GM12873 (cell line): ENCODE measurements around the gene LMAN1L.

Experiments
- TF ChIP-seq, protein P1 (sequence below): IDR thresholded peaks from 2 replicates; pipeline ENCODE4 v1.5.1; 2012; ENCODE audit warnings: low read depth, mild to moderate bottlenecking, moderate library complexity, low read length, control low read depth; ENCODE audit not compliant: insufficient read depth; ENCODE audit errors: missing control alignments

Gene LMAN1L

DNA sequence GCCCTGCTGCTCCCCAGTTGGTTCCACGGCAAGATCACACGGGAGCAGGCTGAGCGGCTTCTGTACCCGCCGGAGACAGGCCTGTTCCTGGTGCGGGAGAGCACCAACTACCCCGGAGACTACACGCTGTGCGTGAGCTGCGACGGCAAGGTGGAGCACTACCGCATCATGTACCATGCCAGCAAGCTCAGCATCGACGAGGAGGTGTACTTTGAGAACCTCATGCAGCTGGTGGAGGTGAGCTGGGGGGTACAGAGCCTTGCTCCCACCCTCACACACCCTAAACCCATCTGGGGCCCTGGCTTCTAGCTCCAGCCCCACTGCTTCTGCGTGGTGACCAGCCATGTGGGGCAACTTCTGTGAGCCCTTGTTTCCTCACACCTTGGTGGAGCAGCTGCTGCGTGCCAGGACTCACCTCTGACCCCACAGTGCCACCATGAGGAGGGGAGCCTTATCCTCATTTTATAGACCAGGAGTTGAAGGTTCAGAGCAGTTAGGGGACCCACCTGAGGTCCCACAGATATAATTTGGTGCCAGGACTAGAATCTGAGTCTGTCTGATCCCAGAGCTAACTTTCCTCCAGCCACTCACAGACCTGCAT, 13.3 kb upstream of the LMAN1L start:
- TF ChIP-seq, protein P1, sequence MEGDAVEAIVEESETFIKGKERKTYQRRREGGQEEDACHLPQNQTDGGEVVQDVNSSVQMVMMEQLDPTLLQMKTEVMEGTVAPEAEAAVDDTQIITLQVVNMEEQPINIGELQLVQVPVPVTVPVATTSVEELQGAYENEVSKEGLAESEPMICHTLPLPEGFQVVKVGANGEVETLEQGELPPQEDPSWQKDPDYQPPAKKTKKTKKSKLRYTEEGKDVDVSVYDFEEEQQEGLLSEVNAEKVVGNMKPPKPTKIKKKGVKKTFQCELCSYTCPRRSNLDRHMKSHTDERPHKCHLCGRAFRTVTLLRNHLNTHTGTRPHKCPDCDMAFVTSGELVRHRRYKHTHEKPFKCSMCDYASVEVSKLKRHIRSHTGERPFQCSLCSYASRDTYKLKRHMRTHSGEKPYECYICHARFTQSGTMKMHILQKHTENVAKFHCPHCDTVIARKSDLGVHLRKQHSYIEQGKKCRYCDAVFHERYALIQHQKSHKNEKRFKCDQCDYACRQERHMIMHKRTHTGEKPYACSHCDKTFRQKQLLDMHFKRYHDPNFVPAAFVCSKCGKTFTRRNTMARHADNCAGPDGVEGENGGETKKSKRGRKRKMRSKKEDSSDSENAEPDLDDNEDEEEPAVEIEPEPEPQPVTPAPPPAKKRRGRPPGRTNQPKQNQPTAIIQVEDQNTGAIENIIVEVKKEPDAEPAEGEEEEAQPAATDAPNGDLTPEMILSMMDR, result peak; percentile 17

DNA sequence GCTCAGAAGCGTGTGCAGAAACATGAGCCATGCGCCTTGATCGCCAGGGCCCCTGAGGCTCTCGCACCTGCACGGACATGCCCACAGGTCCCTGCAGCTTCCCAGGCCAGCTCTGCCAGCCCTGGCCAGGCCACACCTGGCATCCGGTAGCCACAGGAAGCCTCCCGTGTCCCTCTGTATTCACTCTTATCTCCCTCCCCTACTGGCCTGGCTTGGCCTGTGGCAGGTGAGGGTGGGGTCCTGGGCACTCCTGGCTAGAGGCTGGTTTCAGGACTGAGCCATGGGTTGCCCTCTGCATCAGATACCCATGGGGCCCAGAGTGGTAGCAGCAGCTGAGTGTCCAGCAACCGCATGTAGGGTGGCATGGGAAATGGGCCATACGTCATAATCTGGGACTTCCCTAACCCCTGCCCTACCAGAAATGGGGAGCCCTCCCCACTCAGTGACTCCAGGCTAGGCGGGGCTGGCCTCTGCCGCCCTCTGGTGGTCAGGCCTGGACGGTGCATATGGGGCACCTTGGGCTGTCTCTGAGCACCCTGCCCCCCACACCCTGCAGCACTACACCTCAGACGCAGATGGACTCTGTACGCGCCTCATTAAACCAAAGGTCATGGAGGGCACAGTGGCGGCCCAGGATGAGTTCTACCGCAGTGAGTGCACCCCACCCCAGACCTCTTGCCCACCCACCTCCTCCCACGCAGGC, 12.6 kb upstream of the LMAN1L start:
- TF ChIP-seq, protein P1, result peak; percentile 99

DNA sequence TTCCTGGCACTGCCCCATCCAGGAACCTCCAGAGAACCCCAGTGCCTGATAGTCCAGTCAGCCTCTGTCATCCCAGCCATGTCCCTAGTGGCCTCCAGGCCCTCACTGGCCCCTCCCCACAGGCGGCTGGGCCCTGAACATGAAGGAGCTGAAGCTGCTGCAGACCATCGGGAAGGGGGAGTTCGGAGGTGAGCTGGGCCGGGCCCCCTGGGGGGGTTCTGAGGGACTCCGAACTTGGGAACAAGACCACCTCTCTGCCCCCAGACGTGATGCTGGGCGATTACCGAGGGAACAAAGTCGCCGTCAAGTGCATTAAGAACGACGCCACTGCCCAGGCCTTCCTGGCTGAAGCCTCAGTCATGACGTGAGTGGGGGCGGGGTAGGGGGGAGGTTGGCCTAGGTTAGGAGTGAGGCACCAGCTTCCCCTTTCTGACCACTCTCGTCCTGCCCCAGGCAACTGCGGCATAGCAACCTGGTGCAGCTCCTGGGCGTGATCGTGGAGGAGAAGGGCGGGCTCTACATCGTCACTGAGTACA, 12.0 kb upstream of the LMAN1L start:
- TF ChIP-seq, protein P1, result no peak

DNA sequence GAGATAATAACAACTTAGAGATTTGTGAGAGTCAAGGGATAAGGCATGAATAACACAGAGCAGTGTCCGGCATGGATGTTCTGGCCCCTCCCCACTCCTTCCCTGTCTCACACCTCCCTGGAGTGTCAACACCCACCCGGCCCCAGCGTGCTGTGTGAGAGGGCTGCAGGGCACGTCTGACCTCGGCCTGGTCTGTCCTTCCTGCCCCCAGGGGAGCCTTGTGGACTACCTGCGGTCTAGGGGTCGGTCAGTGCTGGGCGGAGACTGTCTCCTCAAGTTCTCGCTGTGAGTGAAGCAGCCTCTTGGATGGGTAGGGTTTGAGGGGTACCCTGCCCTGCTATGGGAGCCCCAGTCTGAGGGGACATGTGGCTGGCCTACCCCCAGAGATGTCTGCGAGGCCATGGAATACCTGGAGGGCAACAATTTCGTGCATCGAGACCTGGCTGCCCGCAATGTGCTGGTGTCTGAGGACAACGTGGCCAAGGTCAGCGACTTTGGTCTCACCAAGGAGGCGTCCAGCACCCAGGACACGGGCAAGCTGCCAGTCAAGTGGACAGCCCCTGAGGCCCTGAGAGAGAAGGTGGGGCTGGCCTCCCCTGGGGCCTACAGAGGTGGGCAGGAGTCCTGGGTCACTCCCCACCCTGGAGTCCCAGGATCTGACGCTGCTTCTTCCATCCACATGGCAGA, 11.2 kb upstream of the LMAN1L start:
- TF ChIP-seq, protein P1, result no peak

DNA sequence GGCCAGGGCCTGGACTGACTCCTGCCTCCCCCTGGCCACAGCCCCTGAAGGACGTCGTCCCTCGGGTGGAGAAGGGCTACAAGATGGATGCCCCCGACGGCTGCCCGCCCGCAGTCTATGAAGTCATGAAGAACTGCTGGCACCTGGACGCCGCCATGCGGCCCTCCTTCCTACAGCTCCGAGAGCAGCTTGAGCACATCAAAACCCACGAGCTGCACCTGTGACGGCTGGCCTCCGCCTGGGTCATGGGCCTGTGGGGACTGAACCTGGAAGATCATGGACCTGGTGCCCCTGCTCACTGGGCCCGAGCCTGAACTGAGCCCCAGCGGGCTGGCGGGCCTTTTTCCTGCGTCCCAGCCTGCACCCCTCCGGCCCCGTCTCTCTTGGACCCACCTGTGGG, 10.3 kb upstream of the LMAN1L start:
- TF ChIP-seq, protein P1, result no peak

DNA sequence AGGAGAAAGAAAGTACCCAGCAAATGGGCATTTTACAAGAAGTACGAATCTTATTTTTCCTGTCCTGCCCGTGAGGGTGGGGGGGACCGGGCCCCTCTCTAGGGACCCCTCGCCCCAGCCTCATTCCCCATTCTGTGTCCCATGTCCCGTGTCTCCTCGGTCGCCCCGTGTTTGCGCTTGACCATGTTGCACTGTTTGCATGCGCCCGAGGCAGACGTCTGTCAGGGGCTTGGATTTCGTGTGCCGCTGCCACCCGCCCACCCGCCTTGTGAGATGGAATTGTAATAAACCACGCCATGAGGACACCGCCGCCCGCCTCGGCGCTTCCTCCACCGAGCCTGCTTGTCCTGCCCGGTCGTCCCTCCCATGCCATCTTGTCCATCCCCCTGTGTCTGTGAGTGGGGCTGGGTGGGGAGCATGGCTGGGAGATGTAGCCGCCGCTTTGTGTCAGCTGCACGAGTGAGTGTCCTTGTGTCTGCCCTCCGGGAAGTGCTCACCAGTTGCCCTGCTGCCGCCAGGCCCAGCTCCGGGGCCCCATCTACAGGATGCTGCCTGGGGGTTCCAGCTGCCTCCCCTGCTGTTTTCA, 9.7 kb upstream of the LMAN1L start:
- TF ChIP-seq, protein P1, result no peak

DNA sequence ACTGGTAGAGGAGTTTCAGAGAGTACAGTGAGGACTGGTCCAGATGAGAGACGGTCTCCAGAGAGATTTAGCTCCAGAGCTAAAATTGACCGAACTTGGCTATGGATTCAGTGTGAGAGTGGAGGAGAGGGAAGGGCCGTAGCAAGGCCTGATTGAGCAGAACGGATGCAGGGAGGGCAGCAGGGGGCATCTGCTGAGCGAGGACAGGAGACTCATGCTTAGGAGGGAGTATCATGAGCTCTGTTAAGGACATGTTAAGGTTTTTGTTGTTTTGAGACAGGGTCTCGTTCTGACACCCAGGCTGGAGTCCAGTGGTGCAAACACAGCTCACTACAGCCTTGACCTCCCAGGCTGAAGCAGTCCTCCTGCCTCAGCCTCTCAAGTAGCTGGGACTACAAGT, 7.7 kb upstream of the LMAN1L start:
- TF ChIP-seq, protein P1, result no peak
